ENCODE measurements around the gene SDK1. TPM values are rescaled to one million over a fixed set of nuclear protein-coding genes. Genes with fewer than 3 reads are reported as not detected.
"Not testable (repeated sequence)": the region's sequence is repeated elsewhere in the genome, so short reads cannot be mapped to it uniquely, and the experiment has no call there.

Gene SDK1
- polyA plus RNA-seq, 2 of the 4 experiments (the other 2 are of a cell fraction): 0.12 to 0.28 TPM

GRCh38 chr7:3961857-3962503 is 660.9 kb downstream of the SDK1 start:
- ChIA-PET POLR2A (no interaction called here), CTCF (no interaction called here)
- FAIRE-seq (peak; percentile 36), ATAC-seq (no peak), DNase-seq (ENCODE audit: low read depth in 1 of 2, low spot score in 1 of 2) (no peak)
- 71% methylated on average over 14 of the region's 14 CpGs for WGBS (ENCODE audit: missing lambda C conversion rate)
- Histone ChIP-seq H3K4me3 (no peak overlapping the region), H3K27ac (no peak overlapping the region), H3K4me2 (no peak overlapping the region), H3K9me3 (no peaks in the 10 kb centered on the region), H3K4me1 (no peaks in the 10 kb centered on the region)
- TF ChIP-seq SREBF2 (IDR thresholded peaks at IDR 0.05): no peak
- TF ChIP-seq HOXB5 (CRISPR knock-in tag; IDR thresholded peaks at IDR 0.05): no peak
- no peak for TF ChIP-seq TP53 (CRISPR knock-in tag; IDR thresholded peaks at IDR 0.05)
- TF ChIP-seq, protein P1, sequence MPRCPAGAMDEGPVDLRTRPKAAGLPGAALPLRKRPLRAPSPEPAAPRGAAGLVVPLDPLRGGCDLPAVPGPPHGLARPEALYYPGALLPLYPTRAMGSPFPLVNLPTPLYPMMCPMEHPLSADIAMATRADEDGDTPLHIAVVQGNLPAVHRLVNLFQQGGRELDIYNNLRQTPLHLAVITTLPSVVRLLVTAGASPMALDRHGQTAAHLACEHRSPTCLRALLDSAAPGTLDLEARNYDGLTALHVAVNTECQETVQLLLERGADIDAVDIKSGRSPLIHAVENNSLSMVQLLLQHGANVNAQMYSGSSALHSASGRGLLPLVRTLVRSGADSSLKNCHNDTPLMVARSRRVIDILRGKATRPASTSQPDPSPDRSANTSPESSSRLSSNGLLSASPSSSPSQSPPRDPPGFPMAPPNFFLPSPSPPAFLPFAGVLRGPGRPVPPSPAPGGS (IDR thresholded peaks at IDR 0.05): no peak
- no peak for TF ChIP-seq CEBPB (IDR thresholded peaks at IDR 0.05)
- no peak for TF ChIP-seq RNF2 (IDR thresholded peaks at IDR 0.05; ENCODE audit: borderline replicate concordance, low read depth)
- no peak for TF ChIP-seq RFX5 (IDR thresholded peaks at IDR 0.05)
- TF ChIP-seq, protein P2, sequence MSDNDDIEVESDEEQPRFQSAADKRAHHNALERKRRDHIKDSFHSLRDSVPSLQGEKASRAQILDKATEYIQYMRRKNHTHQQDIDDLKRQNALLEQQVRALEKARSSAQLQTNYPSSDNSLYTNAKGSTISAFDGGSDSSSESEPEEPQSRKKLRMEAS (IDR thresholded peaks at IDR 0.05): no peak

DNA sequence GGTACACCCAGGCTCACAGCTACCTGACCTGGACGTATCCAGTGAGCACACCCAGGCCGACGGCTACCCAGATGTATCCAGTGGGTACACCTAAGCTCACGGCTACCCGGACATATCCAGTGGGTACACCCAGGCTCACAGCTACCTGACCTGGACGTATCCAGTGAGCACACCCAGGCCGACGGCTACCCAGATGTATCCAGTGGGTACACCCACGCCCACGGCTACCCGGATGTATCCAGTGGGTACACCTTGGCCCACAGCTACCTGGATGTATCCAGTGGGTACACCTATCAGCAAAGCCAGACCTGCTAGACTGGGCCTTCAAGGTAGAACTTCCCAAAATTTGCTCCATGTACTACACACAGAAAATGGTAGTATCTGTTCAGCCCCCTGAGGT is 662.7 kb downstream of the SDK1 start:
- POLR2A ChIA-PET; H3K4me3 ChIP-seq; H3K9me3 ChIP-seq; DNase-seq (ENCODE audit: low read depth in 1 of 2, low spot score in 1 of 2); FAIRE-seq; H3K27ac ChIP-seq; ATAC-seq; H3K4me1 ChIP-seq; CTCF ChIA-PET; H3K4me2 ChIP-seq: not testable (repeated sequence)
- 70% methylated on average over 6 of the region's 11 CpGs for WGBS (ENCODE audit: missing lambda C conversion rate)

GRCh38 chr7:3964980-3965606 is 664.0 kb downstream of the SDK1 start:
- no peaks in the 10 kb centered on the region for H3K4me1 ChIP-seq
- POLR2A ChIA-PET: no interaction called here
- H3K27ac ChIP-seq: no peak overlapping the region
- TF ChIP-seq POLR2AphosphoS2 (conservative IDR thresholded peaks at IDR 0.05; ENCODE audit: low read length): no peak
- TF ChIP-seq KDM5A (IDR thresholded peaks at IDR 0.05): no peak
- TF ChIP-seq GATA3 (IDR thresholded peaks at IDR 0.05; ENCODE audit: borderline replicate concordance): no peak
- TF ChIP-seq SMC3 (IDR thresholded peaks at IDR 0.05): no peak
- no peak for TF ChIP-seq NR3C1 (IDR thresholded peaks at IDR 0.05)
- no peak for TF ChIP-seq JUNB (IDR thresholded peaks at IDR 0.05)
- TF ChIP-seq, protein P1 (IDR thresholded peaks at IDR 0.05): no peak
- TF ChIP-seq NPAS2 (CRISPR knock-in tag; IDR thresholded peaks at IDR 0.05; ENCODE audit: borderline replicate concordance): no peak
- no peak for TF ChIP-seq PHF8 (IDR thresholded peaks at IDR 0.05; ENCODE audit: borderline replicate concordance, low read depth)
- no peak for TF ChIP-seq FOXS1 (CRISPR knock-in tag; IDR thresholded peaks at IDR 0.05)
- TF ChIP-seq NFE2L2 (conservative IDR thresholded peaks at IDR 0.05; ENCODE audit: low read length): no peak
- TF ChIP-seq SREBF2 (IDR thresholded peaks at IDR 0.05): no peak
- TF ChIP-seq RCOR1 (IDR thresholded peaks at IDR 0.05; ENCODE audit: low read depth, low read length): no peak
- TF ChIP-seq TP53 (CRISPR knock-in tag; IDR thresholded peaks at IDR 0.05): no peak
- no peak for TF ChIP-seq HEYL (CRISPR knock-in tag; IDR thresholded peaks at IDR 0.05)
- no peak for TF ChIP-seq HOXA7 (CRISPR knock-in tag; IDR thresholded peaks at IDR 0.05)
- no peak for TF ChIP-seq JUN (IDR thresholded peaks at IDR 0.05)
- DNase-seq (ENCODE audit: low read depth in 1 of 2, low spot score in 1 of 2): no peak
- 69% methylated on average over 8 of the region's 8 CpGs for WGBS (ENCODE audit: missing lambda C conversion rate)
- no peaks in the 10 kb centered on the region for H3K9me3 ChIP-seq
- H3K4me3 ChIP-seq: no peak overlapping the region
- FAIRE-seq: no peak
- no peak overlapping the region for H3K4me2 ChIP-seq
- CTCF ChIA-PET: interaction anchor here (1.8 kb wide), 1 partner anchor 14 kb away, joined by 5 read pairs; no protein-coding TSS in a partner anchor
- no peak for ATAC-seq

Measured in A549 (cell line).